GM21576 (cell line): ENCODE measurements around the gene MICU2.
A peak's percentile ranks its signal among the peaks of the same experiment; 100 is the strongest.
"Not testable (repeated sequence)": the region's sequence is repeated elsewhere in the genome, so short reads cannot be mapped to it uniquely, and the experiment has no call there.

Experiments used
- ATAC-seq: cut with Tn5 transposase; IDR thresholded peaks from one replicate; pipeline ENCODE4 v1.9.1; 2021; ENCODE audit warnings: mild to moderate bottlenecking, moderate library complexity; ENCODE audit not compliant: unreplicated experiment

Gene MICU2

DNA sequence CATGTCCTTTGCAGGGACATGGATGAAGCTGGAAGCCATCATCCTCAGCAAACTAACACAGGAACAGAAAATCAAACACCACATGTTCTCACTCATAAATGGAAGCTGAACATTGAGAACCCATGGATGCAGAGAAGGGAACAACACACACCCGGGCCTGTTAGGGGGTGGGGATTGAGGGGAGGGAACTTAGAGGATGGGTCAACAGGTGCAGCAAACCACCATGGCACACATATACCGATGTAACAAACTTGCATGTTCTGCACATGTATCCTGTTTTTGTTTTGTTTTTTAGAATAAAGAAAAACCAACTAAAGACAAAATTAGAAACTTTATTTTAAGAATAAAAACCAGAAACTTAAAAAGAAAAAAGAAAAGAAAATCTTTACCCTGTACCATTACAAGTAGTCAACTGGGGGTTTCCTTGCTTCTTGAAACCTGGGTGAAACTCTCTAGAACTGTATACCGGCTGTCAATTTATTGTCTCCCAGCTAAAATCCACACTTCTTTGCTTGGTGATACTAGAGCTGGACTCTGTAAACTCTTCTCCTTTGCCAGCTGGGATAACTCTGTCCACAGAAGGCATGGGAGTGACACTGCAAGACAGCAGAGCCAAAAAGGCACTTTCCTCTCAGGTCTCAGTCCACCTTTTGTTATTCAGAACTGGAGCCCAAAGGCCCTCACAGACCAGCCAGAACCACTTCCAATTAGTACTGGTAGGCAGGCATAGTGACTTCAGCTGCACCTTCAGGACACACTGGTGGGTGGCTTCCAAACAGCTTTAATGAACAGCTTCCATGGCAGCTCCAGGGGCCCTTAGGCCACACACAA lies 9.0 kb downstream of the MICU2 start:
- ATAC-seq = peak; percentile 54

DNA sequence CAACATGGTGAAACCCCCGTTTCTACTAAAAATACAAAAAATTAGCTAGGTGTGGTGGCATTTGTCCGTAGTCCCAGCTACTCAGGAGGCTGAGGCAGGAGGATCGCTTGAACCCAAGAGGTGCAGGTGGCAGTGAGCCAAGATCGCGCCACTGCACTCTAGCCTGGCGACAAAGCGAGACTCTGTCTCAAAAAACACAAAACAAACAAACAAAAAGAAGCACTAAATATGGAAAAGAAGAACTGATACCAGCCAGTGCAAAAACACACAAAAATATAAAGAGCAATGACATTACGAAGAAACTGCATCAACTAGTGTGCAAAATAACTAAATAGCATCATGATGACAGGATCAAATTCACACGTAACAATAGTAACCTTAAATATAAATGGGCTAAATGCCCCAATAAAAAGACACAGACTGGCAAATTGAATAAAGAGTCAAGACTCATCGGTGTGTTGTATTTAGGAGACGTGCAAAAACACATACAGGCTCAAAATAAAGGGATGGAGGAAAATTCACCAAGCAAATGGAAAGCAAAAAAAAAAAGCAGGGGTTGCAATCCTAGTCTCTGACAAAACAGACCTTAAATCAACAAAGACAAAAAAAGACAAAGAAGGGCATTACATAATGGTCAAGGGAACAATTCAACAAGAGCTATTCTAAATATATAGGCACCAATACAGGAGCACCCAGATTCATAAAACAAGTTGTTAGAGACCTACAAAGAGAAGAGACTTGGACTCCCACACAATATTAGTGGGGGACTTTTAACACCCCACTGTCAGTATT lies 13.1 kb downstream of the MICU2 start:
- not testable (repeated sequence) for ATAC-seq

DNA sequence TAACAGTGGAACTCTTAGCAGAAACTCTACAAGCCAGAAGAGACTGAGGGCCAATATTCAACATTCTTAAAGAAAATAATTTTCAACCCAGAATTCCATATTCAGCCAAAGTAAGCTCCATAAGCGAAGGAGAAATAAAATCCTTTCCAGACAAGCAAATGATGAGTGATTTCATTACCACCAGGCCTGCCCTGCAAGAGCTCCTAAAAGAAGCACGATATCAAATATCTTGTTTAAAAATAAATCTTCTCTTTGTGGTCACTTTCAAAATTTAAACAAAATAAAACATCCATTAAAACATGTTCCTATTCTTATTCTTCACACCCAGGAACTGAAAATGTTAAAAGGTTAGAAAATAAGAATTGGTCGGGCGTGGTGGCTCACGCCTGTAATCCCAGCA lies 13.7 kb downstream of the MICU2 start:
- ATAC-seq = no peak

DNA sequence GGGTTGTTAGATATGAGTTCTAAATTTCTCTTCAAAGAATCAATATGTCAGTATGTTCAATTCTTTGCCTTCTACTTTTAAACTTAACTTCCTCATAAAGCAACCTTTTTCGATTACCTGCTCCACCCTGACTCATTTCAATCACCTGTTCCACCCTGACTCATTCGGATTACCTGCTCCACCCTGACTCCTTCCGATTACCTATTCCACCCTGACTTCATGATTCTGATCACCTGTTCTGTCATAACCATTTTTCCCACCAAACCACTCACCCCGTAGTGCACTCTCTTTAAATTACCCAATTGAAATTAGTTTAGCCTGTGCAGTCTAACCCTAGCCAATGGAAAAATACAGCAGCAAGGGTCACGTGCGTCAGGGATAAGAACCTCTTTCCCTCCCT lies 14.5 kb downstream of the MICU2 start:
- ATAC-seq = not testable (repeated sequence)

DNA sequence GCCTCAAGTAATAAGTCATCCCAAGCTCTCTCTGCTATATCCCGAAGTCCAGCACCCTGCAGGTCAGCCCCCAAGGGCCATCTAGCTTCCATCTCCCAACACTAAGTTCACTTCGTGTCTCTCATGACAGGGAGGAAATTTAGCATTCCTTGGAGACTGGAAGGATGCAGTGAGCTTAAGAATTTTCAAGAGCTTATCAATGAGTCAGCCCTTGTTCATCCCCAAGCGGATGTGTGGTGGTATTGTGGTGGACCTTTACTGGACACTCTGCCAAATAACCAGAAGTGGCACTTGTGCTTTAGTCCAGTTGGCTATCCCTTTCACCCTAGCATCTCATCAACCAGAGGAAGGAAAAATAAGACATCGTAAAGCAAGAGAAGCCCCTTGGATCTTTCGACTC lies 15.6 kb downstream of the MICU2 start:
- ATAC-seq = not testable (repeated sequence)

DNA sequence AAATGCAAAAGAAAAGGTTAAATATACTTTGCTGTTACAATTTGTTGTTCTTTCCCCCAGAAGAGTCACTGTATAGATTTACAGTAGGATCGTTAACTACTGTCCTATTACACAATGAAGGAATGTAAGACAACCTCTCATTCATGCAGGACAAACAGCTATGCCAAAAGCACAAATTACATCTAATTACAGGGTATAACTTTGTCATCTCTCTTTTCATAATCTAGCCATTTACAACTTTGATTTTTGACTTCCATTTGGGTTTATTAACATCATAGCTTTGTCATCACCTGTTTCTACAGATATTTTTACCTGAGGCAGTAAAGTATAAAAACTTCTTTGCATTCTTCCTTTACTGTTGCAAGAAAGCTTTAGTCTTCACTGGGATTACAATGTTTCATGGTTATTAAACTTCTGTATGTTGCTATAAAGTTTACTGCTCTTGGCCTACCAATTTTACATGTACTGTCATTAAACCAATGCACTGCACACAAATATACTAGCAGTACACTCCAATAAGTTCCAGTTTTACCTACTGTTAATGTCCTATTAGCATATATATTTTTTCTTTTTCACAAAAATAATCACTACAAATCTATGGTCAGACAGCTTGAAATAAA lies 18.9 kb downstream of the MICU2 start:
- no peak for ATAC-seq

DNA sequence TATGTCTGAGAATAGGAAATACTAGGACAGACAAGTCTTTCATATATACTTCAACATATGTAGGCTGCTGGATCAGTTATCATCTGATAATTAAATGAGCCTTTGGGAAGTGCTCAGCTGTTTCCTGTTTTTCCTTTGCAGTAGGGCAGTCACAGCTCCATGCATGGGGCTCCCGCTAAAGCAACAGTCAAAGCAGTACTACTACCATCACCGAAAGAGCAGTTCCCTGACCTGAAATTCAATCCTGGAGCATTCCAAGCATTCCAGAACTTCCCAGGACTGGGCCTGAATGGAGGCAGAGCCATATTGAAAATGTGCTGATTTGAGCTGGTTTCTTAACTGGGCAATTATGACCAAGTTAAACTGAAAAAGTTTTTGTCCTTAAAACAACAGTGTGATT lies 20.5 kb downstream of the MICU2 start:
- ATAC-seq = no peak

DNA sequence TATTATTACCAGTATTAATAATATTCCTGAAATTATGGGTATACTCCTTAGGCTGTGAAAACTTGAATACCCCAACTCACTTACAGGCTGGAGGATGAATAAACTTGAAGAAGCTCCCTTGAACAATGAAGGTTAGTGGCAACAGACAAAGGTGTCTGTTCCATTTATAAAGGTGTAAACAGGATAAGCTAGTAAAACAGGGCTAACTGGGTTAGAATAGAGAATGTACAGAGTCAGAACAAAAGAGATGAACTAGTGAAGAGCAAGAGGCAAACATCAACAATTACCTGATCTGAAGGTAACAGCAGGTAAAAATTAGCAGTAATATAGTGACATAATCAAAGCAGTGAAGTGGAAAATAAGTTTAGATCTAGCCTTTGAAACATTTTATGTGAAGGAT lies 23.2 kb downstream of the MICU2 start:
- no peak for ATAC-seq

DNA sequence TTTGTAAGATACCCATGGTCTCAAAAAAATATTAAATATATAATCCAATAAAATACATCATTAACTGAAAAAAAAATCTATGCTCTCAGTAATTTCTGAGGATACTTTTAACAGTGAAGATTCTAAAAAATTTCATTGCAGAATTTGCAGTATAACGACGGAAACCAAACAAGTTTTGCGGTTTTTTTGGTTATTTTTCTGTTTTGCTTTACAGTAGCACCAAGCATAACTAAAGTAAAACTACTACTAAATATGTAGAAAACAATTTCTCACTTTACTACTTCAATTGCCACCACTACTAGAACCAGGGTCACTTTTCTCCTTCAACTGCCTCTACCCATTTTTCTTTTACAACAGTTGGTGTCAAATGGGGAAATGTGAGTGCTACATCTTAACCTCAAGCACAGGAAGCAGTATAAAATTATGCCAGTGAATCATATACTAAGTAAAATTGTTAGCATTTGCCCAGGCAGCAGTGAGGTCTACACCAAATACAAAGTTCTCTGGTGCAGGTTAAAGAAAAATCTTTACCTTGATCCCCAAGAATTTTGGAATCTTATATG lies 24.1 kb downstream of the MICU2 start:
- peak; percentile 54 for ATAC-seq

DNA sequence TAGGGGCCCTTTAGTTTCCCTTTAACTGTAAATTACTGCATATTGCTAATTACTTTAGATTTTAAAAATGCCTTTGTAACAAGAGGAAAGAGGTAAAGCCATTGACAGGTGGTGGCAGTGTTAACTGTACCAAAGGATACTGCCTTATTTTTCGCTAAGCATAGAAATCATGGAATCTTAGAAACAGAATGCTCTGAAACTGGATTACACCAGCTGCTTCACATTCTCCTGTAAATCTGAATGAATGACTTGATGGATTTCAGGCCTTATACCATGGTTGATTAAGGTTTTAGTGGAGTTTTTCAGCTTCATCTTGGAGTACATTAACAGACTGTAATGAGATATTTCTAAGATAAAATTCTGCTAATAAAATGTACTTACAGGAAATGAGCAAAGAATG lies 25.2 kb downstream of the MICU2 start:
- ATAC-seq = no peak

DNA sequence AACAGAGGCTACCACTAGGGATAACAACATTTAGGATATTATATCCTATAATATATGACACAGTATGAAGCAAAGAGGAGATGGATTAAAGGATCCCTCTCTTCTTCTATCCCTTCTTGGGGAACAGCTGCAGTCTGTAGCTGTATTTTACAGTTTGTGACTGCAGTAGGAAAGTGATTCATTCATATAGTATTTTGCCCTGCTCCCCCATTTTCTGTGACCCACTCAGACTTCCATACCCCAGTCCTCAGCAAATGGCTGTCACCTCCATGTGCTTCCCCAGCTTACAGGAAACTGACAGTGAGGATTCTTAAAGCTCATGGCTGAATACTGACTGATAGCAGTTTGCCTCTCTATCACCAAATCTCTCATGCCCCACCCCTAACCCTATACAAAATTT lies 27.5 kb downstream of the MICU2 start:
- ATAC-seq = no peak

DNA sequence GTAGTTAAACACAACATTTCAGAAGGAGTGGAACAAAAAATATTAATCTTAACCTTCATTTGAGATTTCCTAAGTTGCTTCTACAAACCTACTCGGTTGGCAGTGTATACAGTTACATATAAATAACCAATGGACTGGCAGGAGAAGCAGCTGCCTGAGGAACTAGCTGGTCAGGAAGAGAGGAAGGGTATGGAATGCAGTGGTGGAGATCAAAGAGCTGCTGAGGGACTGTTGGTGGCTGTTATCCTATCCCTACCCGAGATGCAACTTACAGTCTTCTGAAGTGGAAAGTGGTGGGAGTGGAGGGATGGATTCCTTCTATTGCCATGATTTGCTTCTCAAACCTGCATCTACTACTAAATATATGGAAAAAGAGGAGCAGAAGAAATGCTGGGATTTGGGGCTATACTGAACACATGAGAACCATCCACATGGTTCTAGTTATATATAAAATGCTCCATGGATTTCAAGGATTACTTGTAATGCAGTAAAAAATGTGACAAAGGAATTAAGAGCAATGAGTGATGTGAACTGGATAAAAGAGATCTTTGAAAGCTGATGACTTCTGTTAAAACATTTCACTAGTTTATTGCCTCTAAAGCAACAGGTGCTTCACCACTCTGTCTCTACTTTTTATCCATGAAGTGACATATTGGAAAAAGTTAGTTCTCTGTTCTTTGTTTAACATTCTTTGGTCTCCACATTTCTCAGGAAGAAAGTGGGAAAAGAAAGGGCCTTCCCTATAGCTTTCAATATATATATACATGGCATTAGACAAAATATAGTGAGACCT lies 29.9 kb downstream of the MICU2 start:
- ATAC-seq = no peak

DNA sequence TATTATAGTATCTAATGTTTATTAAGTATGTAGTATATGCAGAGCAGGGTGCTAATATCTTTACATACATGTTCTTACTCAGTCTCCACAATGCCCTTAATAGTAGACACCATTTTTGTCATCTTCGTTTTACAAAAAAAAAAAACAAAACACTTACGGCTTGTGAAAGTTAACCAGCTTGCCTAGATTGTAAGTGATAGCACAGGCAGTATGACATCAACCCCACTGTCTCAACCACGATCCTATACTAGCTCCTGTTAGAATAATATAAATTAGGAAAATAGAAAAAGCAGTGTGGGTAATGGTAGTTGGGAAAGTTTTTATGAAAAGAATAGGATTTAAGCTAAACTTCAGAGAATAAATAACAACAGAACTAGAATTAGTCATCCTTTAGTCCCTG lies 34.3 kb downstream of the MICU2 start:
- no peak for ATAC-seq

DNA sequence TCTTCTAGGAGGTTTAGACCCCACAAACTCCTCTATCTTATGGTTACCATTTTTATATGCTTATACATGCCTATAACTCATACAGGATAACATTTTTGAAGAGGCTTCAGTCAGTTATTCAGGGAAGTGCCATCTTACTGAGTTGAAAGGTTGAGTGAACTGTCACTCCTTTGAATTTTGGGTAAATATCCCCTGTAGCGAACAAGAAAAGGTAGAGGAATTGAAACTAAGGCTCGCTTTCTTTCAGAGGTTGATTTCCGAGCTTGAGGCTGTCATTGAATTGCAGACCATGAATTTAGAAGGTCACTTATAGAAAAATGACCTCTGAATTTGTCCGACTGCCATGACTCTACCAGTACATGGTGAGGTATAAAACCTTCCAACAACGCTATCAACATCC lies 35.1 kb downstream of the MICU2 start:
- ATAC-seq = no peak

DNA sequence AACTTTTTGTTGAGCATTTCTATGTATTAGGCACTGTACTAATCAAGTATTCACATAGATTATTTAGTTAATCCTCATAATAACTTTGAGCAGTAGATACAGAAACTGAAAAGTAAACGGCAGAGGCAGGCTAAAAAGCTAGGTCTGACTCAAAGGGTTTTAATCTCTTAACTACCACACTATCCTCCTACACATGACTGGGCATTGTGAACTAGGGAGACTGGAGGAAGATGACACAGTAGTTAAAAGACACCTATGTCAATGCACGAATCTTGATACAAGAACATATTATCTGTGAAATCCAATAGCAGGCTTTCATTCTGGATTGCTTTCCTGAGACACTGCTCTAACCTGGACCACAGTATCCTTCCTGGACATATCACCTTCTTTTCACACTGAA lies 36.3 kb downstream of the MICU2 start:
- ATAC-seq = no peak

DNA sequence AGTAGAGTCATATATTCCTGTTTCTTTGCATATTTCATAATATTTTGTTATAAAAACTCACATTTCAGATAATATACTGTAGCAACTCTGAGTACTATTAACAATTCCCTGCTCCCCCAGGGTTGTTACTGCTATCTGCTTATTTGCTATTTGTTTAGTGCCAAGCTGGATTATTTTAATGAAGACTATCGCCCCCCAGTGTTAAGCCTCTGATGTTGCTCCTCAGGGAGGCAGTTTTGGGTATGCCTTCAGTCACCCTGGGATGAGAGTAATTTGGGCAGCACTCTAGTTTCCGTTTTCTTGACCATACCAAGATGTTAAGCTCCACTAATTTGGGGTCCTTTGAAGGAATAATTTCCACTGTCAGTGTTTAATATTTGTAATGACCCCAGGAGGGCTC lies 46.0 kb downstream of the MICU2 start:
- no peak for ATAC-seq

DNA sequence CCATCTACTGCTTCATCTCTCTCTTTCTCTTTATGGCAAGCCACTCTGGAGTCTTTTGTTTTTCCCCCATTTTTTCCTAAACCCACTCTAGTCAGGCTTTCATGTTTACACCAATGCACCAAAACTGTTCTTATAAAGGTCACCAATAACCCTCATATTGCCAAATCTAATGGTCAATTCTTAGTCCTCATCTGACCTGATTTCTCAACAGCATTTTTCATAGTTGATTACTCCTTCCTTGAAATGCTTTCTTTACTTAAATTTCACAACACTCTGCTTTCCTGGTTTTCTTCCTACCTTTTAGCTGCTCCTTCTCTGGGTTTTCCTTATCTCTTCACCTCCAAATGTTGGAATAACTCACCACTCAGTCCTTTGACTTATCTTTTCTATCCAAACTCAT lies 47.9 kb downstream of the MICU2 start:
- ATAC-seq = no peak

DNA sequence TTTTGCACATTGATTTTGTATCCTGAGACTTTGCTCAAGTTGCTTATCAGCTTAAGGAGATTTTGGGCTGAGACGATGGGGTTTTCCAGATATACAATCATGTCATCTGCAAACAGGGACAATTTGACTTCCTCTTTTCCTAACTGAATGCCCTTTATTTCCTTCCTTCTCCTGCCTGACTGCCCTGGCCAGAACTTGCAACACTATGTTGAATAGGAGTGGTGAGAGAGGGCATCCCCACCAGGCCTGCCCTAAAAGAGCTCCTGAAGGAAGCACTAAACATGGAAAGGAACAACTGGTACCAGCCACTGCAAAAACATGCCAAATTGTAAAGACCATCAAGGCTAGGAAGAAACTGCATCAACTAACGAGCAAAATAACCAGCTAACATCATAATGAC lies 50.7 kb downstream of the MICU2 start:
- not testable (repeated sequence) for ATAC-seq

DNA sequence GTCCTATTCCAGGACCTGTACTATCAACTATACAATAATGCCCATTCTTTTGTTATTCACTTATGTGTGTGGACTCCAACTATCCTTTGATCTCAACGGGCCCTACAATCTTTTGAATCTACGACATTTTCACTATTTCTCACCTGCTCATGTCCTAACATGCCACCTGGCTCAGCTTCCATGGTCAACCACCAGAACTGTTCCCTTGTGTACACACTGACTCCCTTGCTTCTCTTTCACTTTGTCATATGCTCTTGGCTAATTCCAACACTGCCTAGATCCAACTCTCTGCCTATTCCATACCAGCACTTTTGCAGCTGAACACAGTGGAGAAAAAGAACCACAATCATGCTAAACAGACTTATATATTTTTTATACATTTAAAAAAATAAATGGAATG lies 53.1 kb downstream of the MICU2 start:
- ATAC-seq = no peak

DNA sequence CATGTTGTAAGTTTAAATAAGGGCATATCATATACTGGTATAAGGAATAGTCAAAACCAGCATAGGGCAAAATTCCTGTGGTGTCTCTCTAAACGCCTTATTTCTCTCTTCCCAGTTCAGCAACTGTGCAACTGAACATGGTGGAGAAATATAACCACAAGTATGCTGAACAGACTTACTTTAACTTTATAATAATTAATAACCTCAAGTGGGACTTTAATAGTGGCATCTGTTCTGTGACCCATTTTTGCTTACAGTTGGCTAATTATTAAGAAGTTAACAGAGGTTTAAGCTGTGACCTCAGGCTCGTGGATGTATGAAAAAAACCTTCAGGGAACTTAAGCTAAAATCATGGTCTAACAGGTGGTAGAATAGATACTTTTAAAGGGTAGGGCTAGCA lies 54.3 kb downstream of the MICU2 start:
- no peak for ATAC-seq

DNA sequence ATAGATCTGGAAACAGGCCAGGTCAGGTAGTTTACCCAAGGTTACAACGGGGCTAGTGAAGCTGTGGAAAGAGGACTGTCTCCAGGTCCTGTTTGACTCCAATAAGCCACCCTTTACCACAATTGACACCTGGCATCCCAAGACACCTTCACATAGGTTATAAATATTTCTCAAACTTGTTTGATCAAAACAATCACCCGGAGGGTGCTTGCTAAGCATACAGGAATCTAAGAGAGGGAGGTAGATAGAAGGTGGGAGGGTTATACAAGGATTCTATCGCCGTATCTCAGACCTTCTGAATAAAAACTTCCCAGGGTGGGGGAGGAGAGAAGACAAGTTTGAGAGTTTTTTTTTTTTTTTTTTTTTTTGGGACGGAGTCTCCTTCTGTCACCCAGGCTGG lies 55.4 kb downstream of the MICU2 start:
- ATAC-seq = no peak
